Breast epithelium (tissue), 3 donors: ENCODE results near the gene AKR7A3.

ENCODE experiments used
- CTCF ChIP-seq, 3 donors: fragments of 450-650 bp; IDR thresholded peaks; one replicate each; pipeline ENCODE4 v1.5.1; 2016 to 2017; ENCODE audit warnings: antibody characterized with exemption in 3 of 3, mild to moderate bottlenecking in 3 of 3, moderate library complexity in 3 of 3
- POLR2AphosphoS5 ChIP-seq, 3 donors: sonication (generic); formaldehyde crosslinking; IDR thresholded peaks; one replicate each; pipeline ENCODE4 v1.6.1; 2017; ENCODE audit warnings: antibody characterized with exemption in 3 of 3

DNA sequence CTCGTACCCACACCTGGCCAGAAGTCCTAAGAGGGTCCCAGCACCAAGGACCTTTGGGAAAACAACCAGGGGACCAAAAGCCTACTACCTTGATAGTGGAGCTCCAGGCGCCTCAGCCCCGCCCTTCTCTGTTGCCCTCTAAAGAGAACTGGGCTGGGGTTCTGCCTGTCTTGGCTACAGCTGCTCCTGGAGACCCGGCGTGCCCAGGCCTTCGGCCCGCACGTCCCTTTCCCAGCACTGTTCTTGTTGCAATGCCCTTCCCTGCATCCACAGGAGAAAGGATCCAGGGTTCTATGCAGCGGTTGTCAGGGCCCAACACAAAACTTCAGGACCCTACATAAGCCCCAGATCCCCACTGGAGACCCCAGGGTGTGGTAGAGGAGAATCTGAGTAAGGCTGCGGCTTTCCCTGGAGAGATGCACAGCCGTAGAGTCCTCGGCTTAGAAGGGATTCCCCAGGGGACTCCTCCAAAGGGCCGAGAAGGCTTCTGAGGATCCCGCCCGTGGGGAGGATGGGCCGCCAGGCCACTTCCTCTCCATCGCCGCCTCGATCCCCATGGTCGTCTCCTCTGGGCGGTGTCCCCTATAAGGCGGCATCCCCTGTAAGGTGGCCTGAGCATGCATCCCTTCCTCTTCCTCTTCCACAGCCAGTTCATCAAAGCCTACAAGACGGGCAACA is 35.6 kb upstream of the AKR7A3 start:
- no peak for TF ChIP-seq CTCF (IDR thresholded peaks at IDR 0.05)
- no peak for TF ChIP-seq POLR2AphosphoS5 (IDR thresholded peaks at IDR 0.05)
